Spleen (tissue), 7 donors: ENCODE results near the gene TENM3.

Experiments used
- CTCF ChIP-seq, 11 experiments: fragments of 200-600 bp in 7 of 11; fragments of 450-650 bp in 4 of 11; sonication (generic) in 4 of 11; IDR thresholded peaks in 8 of 11; conservative IDR thresholded peaks in 3 of 11; 1 replicate in 7 of 11; 2 replicates in 4 of 11; pipeline versions ENCODE4 v1.4.0 to v1.8.0; 2016 to 2021; ENCODE audit warnings: antibody characterized with exemption in 11 of 11, inconsistent platforms in 4 of 11, mild to moderate bottlenecking in 1 of 11
- POLR2A ChIP-seq, 3 donors: fragments of 450-650 bp; IDR thresholded peaks; one replicate each; pipeline ENCODE4 v1.5.1; 2017; ENCODE audit warnings: antibody characterized with exemption in 3 of 3, mild to moderate bottlenecking in 1 of 3
- donor health status: DM: no; HTN: no; CAD: no; lungs with moderate emphysema.
- donor health status: DM: no; HTN: no; CAD: no.
- donor health status: DM: no; HTN: no; CAD: no.

- TF ChIP-seq POLR2A (IDR thresholded peaks at IDR 0.05) (no peak), CTCF (IDR thresholded peaks at IDR 0.05 in 8 of 11, conservative IDR thresholded peaks at IDR 0.05 in 3 of 11) (no peak)
These were observed 481.2 kb downstream of the TENM3 start for GRCh38 chr4:182724414-182724813.
